ENCODE measurements around the gene NFYC. TPM values are rescaled to one million over a fixed set of nuclear protein-coding genes. Genes with fewer than 3 reads are reported as not detected.

Gene NFYC
- total RNA-seq, 1 donor from 2014 or later: 38.0 TPM

DNA sequence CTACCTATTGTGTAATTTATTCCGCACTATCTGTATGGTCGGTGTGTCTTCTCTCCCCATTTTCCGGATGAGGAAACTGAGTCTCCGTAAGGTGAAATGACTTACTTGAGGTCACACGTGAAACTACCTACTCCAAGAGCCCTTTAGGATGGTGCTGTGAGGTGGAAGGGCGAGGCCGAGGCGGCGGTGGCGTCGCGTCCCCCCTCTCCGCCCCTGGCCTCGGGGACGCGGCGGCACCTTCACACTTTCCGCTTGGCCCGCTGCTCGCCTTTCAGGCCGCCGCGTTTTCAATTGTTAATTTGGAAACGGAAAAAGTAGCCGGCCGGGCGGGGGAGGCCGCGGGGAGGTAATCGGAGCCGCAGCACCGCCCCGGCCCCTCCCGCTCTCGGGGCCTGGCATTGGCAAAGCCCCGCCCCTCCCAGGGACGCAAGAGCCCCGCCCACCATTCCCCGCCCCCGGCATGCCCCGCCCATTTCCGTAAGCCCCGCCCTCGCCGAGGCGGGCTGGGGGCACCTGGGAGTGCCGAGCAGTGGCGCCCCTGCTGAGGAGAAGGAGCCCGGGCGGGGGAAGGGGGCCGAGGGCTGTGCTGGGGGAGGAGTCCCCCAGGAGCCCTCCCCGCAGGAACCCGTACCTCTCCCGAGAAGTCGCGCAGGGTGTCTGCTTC, 110.7 kb downstream of the NFYC start:
- Mint-ChIP-seq H3K36me3 (no peaks in the 10 kb centered on the region), H3K4me3 (peak overlapping the region; percentile 69), H3K9me3 (no peaks in the 10 kb centered on the region), H3K27ac (no peak overlapping the region), H3K27me3 (ENCODE audit: insufficient read depth, low read depth) (peaks cover 11% of the 10 kb centered on the region), H3K4me1 (peaks cover 65% of the 10 kb centered on the region)
- no peaks in the 10 kb centered on the region for H3K9me3 ChIP-seq (ENCODE audit: low read depth)
- H3K4me1 ChIP-seq: peaks cover 37% of the 10 kb centered on the region
- TF ChIP-seq EZH2 (IDR thresholded peaks at IDR 0.05): no peak
- TF ChIP-seq, protein P1, sequence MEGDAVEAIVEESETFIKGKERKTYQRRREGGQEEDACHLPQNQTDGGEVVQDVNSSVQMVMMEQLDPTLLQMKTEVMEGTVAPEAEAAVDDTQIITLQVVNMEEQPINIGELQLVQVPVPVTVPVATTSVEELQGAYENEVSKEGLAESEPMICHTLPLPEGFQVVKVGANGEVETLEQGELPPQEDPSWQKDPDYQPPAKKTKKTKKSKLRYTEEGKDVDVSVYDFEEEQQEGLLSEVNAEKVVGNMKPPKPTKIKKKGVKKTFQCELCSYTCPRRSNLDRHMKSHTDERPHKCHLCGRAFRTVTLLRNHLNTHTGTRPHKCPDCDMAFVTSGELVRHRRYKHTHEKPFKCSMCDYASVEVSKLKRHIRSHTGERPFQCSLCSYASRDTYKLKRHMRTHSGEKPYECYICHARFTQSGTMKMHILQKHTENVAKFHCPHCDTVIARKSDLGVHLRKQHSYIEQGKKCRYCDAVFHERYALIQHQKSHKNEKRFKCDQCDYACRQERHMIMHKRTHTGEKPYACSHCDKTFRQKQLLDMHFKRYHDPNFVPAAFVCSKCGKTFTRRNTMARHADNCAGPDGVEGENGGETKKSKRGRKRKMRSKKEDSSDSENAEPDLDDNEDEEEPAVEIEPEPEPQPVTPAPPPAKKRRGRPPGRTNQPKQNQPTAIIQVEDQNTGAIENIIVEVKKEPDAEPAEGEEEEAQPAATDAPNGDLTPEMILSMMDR (IDR thresholded peaks at IDR 0.05): no peak
- no peak for TF ChIP-seq EZH2phosphoT487 (IDR thresholded peaks at IDR 0.05)
- H2AFZ ChIP-seq (replicated peaks): peak overlapping the region; percentile 32
- peak overlapping the region; percentile 64 for H3K4me2 ChIP-seq
- peaks cover 23% of the 10 kb centered on the region for H3F3A ChIP-seq (ENCODE audit: low read depth)
- no peaks in the 10 kb centered on the region for H3K36me3 ChIP-seq
- peak overlapping the region; percentile 24 for H3K4me3 ChIP-seq
- H3K9ac ChIP-seq: no peak overlapping the region
- H3K27ac ChIP-seq: no peak overlapping the region
- H3K79me2 ChIP-seq (ENCODE audit: low read depth): no peaks in the 10 kb centered on the region
- H3K27me3 ChIP-seq: peaks cover 11% of the 10 kb centered on the region
- peaks cover 8% of the 10 kb centered on the region for H4K20me1 ChIP-seq (ENCODE audit: low read depth)
- peak; percentile 98 for DNase-seq (ENCODE audit: low spot score)

DNA sequence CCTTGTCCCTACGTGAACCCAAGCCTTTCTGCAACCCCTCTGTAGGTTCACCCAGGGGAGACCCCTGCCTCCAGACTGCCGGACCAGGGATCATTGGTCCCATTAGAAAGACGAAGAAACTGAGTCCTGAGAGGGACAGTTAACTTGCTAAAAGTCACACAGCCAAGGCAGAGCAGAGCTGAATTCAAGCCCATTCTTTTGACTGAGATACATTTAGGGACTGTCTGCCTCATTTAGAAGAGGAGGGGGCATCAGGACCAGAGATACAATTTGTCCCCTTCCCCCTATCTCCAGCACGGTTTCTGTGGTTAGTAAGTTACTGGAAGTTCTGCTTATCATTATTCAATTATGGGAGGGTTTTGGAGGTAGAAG, 111.2 kb downstream of the NFYC start:
- peak overlapping the region; percentile 48 for H3K4me3 Mint-ChIP-seq
- H3K36me3 ChIP-seq: no peaks in the 10 kb centered on the region

DNA sequence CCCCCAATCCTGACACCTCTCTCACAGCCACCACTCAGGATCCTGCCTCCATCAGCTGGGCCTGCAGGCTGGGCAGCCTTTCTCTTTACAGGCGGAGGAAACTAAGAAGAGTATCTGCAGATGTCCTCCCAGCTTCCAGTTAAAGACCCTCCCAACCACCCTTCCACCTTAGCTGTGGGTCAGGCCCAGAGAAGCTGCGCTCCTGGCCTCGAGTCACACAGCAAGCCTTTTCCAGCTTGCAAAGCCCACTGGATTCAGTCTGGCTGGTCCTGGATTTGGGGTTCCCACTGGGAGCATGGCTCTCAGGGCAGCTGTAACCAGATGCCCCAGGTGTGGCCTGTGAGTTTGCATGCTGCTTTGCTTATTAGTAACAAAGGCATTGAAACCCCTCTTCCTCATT, 111.9 kb downstream of the NFYC start:
- peaks cover 11% of the 10 kb centered on the region for H3K27me3 ChIP-seq
- H3K27ac ChIP-seq: no peak overlapping the region
- Mint-ChIP-seq H3K27me3 (ENCODE audit: insufficient read depth, low read depth) (peaks cover 13% of the 10 kb centered on the region), H3K9me3 (no peaks in the 10 kb centered on the region), H3K27ac (no peak overlapping the region), H3K4me1 (peaks cover 69% of the 10 kb centered on the region), H3K36me3 (no peaks in the 10 kb centered on the region), H3K4me3 (no peak overlapping the region)
- no peaks in the 10 kb centered on the region for H3K36me3 ChIP-seq
- peaks cover 8% of the 10 kb centered on the region for H4K20me1 ChIP-seq (ENCODE audit: low read depth)
- no peak overlapping the region for H3K4me2 ChIP-seq
- H3K79me2 ChIP-seq (ENCODE audit: low read depth): no peaks in the 10 kb centered on the region
- no peak overlapping the region for H3K4me3 ChIP-seq
- H3K4me1 ChIP-seq: peaks cover 43% of the 10 kb centered on the region
- H3F3A ChIP-seq (ENCODE audit: low read depth): peaks cover 23% of the 10 kb centered on the region
- no peaks in the 10 kb centered on the region for H3K9me3 ChIP-seq (ENCODE audit: low read depth)
- no peak for TF ChIP-seq EZH2 (IDR thresholded peaks at IDR 0.05)
- no peak for TF ChIP-seq EZH2phosphoT487 (IDR thresholded peaks at IDR 0.05)
- TF ChIP-seq, protein P1 (IDR thresholded peaks at IDR 0.05): no peak
- no peak overlapping the region for H3K9ac ChIP-seq
- no peak overlapping the region for H2AFZ ChIP-seq (replicated peaks)
- peak; percentile 39 for DNase-seq (ENCODE audit: low spot score)

More for the DNA sequence above, 111.2 kb downstream of the NFYC start:
- peaks cover 11% of the 10 kb centered on the region for H3K27me3 ChIP-seq
- no peak for DNase-seq (ENCODE audit: low spot score)
- peaks cover 67% of the 10 kb centered on the region for H3K4me1 Mint-ChIP-seq
- TF ChIP-seq EZH2 (IDR thresholded peaks at IDR 0.05) (no peak), EZH2phosphoT487 (IDR thresholded peaks at IDR 0.05) (no peak)
- TF ChIP-seq, protein P1 (IDR thresholded peaks at IDR 0.05): no peak
- no peaks in the 10 kb centered on the region for H3K79me2 ChIP-seq (ENCODE audit: low read depth)
- no peak overlapping the region for H3K27ac Mint-ChIP-seq
- no peaks in the 10 kb centered on the region for H3K9me3 ChIP-seq (ENCODE audit: low read depth)
- H4K20me1 ChIP-seq (ENCODE audit: low read depth): peaks cover 8% of the 10 kb centered on the region
- peaks cover 11% of the 10 kb centered on the region for H3K27me3 Mint-ChIP-seq (ENCODE audit: insufficient read depth, low read depth)
- H3K4me1 ChIP-seq: peaks cover 42% of the 10 kb centered on the region
- peaks cover 23% of the 10 kb centered on the region for H3F3A ChIP-seq (ENCODE audit: low read depth)
- H3K9ac ChIP-seq: no peak overlapping the region
- peak overlapping the region; percentile 33 for H3K4me2 ChIP-seq
- H3K4me3 ChIP-seq: peak overlapping the region; percentile 24
- H3K9me3 Mint-ChIP-seq: no peaks in the 10 kb centered on the region
- no peak overlapping the region for H3K27ac ChIP-seq
- no peaks in the 10 kb centered on the region for H3K36me3 Mint-ChIP-seq
- peak overlapping the region; percentile 32 for H2AFZ ChIP-seq (replicated peaks)
